ENCODE results near the gene CPNE2. TPM values are rescaled to one million over a fixed set of nuclear protein-coding genes. Genes with fewer than 3 reads are reported as not detected.

The CPNE2 gene
- polyA plus RNA-seq, 1 donor (not counting 4 experiments of a cell fraction or from before 2014, with no cell fraction given): 26.5 TPM

DNA sequence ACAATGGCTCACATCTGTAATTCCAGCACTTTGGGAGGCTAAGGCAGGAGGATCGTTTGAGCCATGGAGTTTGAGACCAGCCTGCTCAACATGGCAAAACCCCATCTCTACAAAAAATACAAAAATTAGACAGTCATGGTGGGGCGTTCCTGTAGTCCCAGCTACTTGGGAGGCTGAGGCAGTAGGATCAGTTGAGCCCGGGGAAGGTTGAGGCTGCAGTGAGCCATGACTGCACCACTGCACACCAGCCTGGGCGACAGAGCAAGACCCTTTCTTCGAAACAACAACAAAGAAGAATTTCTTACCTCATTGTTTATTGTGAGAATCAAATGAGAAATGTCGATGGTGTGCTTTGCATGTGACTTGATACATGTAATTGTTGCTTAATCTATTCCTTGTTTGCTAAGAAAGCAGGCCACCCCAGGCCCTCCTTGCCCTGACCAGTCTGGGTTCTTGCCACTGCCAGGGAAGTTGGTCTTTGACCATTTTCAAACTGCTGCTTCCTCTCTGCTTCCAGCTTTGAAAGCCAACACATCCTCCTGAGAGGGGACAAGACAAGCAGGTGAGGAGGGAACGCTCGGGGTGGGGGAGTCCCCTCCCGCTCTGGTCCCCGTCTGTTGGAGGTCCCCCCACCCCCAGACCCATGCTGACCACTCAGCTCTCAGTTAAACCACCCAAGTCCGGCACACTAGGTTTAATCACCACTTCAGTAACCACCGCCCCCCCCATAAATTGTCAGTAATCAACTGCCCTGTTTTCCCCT, 47.3 kb upstream of the CPNE2 start:
- Histone ChIP-seq H3K27me3 (ENCODE audit: control insufficient read depth, extremely low read depth, insufficient read depth, low read length) (no peaks in the 10 kb centered on the region), H3K9me1 (ENCODE audit: control insufficient read depth, extremely low read depth, insufficient read depth, low read length) (no peaks in the 10 kb centered on the region), H3K79me2 (ENCODE audit: control insufficient read depth, insufficient read depth, low read length) (no peaks in the 10 kb centered on the region), H3K9me3 (ENCODE audit: control insufficient read depth, low read depth, low read length) (peaks cover 1% of the 10 kb centered on the region), H3K27ac (ENCODE audit: control insufficient read depth, insufficient read depth, low read length) (no peak overlapping the region), H3K4me2 (ENCODE audit: control insufficient read depth, extremely low read depth, insufficient read depth, low read depth, low read length) (no peak overlapping the region), H4K20me1 (ENCODE audit: control insufficient read depth, extremely low read depth, insufficient read depth, low read length) (no peaks in the 10 kb centered on the region), H3K4me3 (ENCODE audit: control insufficient read depth in 2 of 3, extremely low read depth in 1 of 3, insufficient read depth in 2 of 3, low read depth in 1 of 3, low read length in 3 of 3) (no peak overlapping the region), H2AFZ (ENCODE audit: control insufficient read depth, low read length) (no peak overlapping the region), H3K4me1 (ENCODE audit: control insufficient read depth, extremely low read depth, insufficient read depth, low read length) (peaks cover 12% of the 10 kb centered on the region), H3K9ac (ENCODE audit: control insufficient read depth, extremely low read depth, insufficient read depth, low read length) (no peak overlapping the region), H3K36me3 (ENCODE audit: control insufficient read depth in 2 of 2, extremely low read depth in 1 of 2, insufficient read depth in 2 of 2, low read length in 2 of 2) (peaks cover 3 to 6% of the 10 kb centered on the region in 2 experiments)
- FAIRE-seq (no peak), DNase-seq (ENCODE audit: low read depth, low spot score) (no peak)
- TF ChIP-seq, protein P1, sequence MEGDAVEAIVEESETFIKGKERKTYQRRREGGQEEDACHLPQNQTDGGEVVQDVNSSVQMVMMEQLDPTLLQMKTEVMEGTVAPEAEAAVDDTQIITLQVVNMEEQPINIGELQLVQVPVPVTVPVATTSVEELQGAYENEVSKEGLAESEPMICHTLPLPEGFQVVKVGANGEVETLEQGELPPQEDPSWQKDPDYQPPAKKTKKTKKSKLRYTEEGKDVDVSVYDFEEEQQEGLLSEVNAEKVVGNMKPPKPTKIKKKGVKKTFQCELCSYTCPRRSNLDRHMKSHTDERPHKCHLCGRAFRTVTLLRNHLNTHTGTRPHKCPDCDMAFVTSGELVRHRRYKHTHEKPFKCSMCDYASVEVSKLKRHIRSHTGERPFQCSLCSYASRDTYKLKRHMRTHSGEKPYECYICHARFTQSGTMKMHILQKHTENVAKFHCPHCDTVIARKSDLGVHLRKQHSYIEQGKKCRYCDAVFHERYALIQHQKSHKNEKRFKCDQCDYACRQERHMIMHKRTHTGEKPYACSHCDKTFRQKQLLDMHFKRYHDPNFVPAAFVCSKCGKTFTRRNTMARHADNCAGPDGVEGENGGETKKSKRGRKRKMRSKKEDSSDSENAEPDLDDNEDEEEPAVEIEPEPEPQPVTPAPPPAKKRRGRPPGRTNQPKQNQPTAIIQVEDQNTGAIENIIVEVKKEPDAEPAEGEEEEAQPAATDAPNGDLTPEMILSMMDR (optimal IDR thresholded peaks at IDR 0.05 in 1 of 3, IDR thresholded peaks at IDR 0.05 in 1 of 3, conservative IDR thresholded peaks at IDR 0.05 in 1 of 3; ENCODE audit: extremely low read depth in 1 of 3, insufficient read depth in 2 of 3, low read length in 3 of 3): no peak
- no peak for TF ChIP-seq EZH2 (IDR thresholded peaks at IDR 0.05; ENCODE audit: low read length)
- dilution Hi-C loops (cut with MboI; ENCODE audit: extremely low pct_ligation_motif_present, low sequenced_read_pairs): no loop called here

DNA sequence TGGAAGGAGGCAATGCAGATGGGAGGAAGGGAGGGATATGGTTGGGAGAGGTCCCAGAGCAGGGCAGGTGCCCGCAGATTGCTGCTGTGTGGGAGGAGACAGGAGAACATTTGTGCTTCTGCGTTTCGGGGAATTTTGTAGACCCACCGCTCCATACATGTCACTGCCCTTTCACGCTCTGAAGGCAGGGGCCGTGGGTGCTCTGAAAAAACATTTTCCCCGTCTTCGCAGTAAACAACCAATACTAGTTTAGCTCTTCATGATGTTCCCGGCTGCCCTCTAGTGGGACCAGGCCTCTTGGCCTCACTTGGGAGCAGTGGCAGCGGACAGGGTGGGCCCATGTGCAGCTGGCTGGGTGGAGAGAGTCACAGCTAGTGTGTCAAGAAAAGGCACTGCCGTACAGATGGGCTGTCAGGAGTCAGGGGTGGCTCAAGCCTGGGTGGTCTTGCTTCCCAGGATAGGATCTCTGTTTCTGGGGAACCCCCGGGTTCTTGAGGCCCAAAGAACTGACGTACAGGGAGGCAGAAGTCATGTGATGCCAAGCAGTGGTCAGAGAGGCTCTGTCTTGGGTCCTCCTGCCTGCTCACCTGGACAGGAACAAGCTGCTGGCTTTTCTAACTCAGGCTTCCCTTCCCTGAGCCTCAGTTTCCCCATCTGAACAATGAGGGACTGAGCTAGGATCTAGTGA, 46.5 kb upstream of the CPNE2 start:
- no peak overlapping the region for H3K4me3 ChIP-seq (ENCODE audit: control insufficient read depth in 2 of 3, extremely low read depth in 1 of 3, insufficient read depth in 2 of 3, low read depth in 1 of 3, low read length in 3 of 3)
- no peaks in the 10 kb centered on the region for H3K79me2 ChIP-seq (ENCODE audit: control insufficient read depth, insufficient read depth, low read length)
- no peaks in the 10 kb centered on the region for H3K27me3 ChIP-seq (ENCODE audit: control insufficient read depth, extremely low read depth, insufficient read depth, low read length)
- no peak for DNase-seq (ENCODE audit: low read depth, low spot score)
- H4K20me1 ChIP-seq (ENCODE audit: control insufficient read depth, extremely low read depth, insufficient read depth, low read length): no peaks in the 10 kb centered on the region
- TF ChIP-seq EZH2 (IDR thresholded peaks at IDR 0.05; ENCODE audit: low read length): no peak
- TF ChIP-seq, protein P1 (optimal IDR thresholded peaks at IDR 0.05 in 1 of 3, IDR thresholded peaks at IDR 0.05 in 1 of 3, conservative IDR thresholded peaks at IDR 0.05 in 1 of 3; ENCODE audit: extremely low read depth in 1 of 3, insufficient read depth in 2 of 3, low read length in 3 of 3): peak in 1 of 3 experiments; percentile 55
- dilution Hi-C loops (cut with MboI; ENCODE audit: extremely low pct_ligation_motif_present, low sequenced_read_pairs): no loop called here
- H3K36me3 ChIP-seq (ENCODE audit: control insufficient read depth in 2 of 2, extremely low read depth in 1 of 2, insufficient read depth in 2 of 2, low read length in 2 of 2): peaks cover 1 to 3% of the 10 kb centered on the region in 2 experiments
- no peak overlapping the region for H3K4me2 ChIP-seq (ENCODE audit: control insufficient read depth, extremely low read depth, insufficient read depth, low read depth, low read length)
- H3K9ac ChIP-seq (ENCODE audit: control insufficient read depth, extremely low read depth, insufficient read depth, low read length): no peak overlapping the region
- peaks cover 12% of the 10 kb centered on the region for H3K4me1 ChIP-seq (ENCODE audit: control insufficient read depth, extremely low read depth, insufficient read depth, low read length)
- no peak overlapping the region for H3K27ac ChIP-seq (ENCODE audit: control insufficient read depth, insufficient read depth, low read length)
- no peaks in the 10 kb centered on the region for H3K9me3 ChIP-seq (ENCODE audit: control insufficient read depth, low read depth, low read length)
- no peak for FAIRE-seq
- no peak overlapping the region for H2AFZ ChIP-seq (ENCODE audit: control insufficient read depth, low read length)
- no peaks in the 10 kb centered on the region for H3K9me1 ChIP-seq (ENCODE audit: control insufficient read depth, extremely low read depth, insufficient read depth, low read length)

Data from keratinocyte (primary cell).